DOHH2 (cell line): ENCODE results near the gene SLC50A1.

Experiments
- H3F3A ChIP-seq: fragments of 200-600 bp; sonication (generic), shearing (Covaris generic); 2 replicates; pipeline ENCODE4 v1.6.0; 2016; ENCODE audit warnings: antibody characterized with exemption, mild to moderate bottlenecking; ENCODE audit not compliant: control insufficient read depth, insufficient read depth
- H3K27ac ChIP-seq: fragments of 200-600 bp; sonication (generic); 2 replicates; pipeline ENCODE4 v1.5.1; 2014; ENCODE audit warnings: low read depth, mild to moderate bottlenecking, low read length, moderate library complexity
- H3K27me3 ChIP-seq: fragments of 200-600 bp; sonication (generic); 2 replicates; pipeline ENCODE4 v1.6.1; 2014; ENCODE audit warnings: mild to moderate bottlenecking, low read length, mixed read lengths; ENCODE audit not compliant: control insufficient read depth
- H3K36me3 ChIP-seq: fragments of 200-600 bp; sonication (generic); 2 replicates; pipeline ENCODE4 v1.6.1; 2014; ENCODE audit warnings: mild to moderate bottlenecking, low read length, moderate library complexity, mixed read lengths; ENCODE audit not compliant: control insufficient read depth
- H3K4me1 ChIP-seq: fragments of 200-600 bp; sonication (generic); 2 replicates; pipeline ENCODE4 v1.6.1; 2014; ENCODE audit warnings: mild to moderate bottlenecking, low read length, mixed read lengths; ENCODE audit not compliant: control insufficient read depth
- H3K4me2 ChIP-seq: fragments of 200-600 bp; sonication (generic); 2 replicates; pipeline ENCODE4 v1.6.0; 2014; ENCODE audit warnings: mild to moderate bottlenecking, low read length, moderate library complexity
- H3K4me3 ChIP-seq: fragments of 200-600 bp; sonication (generic); 2 replicates; pipeline ENCODE4 v1.5.1; 2014; ENCODE audit warnings: mild to moderate bottlenecking, low read length, mixed read lengths
- H3K79me2 ChIP-seq: fragments of 200-600 bp; sonication (generic); 2 replicates; pipeline ENCODE4 v1.6.1; 2014; ENCODE audit warnings: mild to moderate bottlenecking, low read length, mixed read lengths; ENCODE audit not compliant: control insufficient read depth
- H3K9me2 ChIP-seq: fragments of 200-600 bp; sonication (generic); replicated peaks from 2 replicates; pipeline ENCODE4 v1.6.1; 2014; ENCODE audit warnings: mild to moderate bottlenecking, low read length, mixed read lengths; ENCODE audit not compliant: control insufficient read depth
- H3K9me3 ChIP-seq: fragments of 200-600 bp; sonication (generic); 2 replicates; pipeline ENCODE4 v1.6.1; 2014; ENCODE audit warnings: antibody characterized with exemption, low read length, mixed read lengths; ENCODE audit not compliant: control insufficient read depth, insufficient read depth
- H4K20me1 ChIP-seq: fragments of 200-600 bp; sonication (generic); 2 replicates; pipeline ENCODE4 v1.6.0; 2014; ENCODE audit warnings: low read depth, mild to moderate bottlenecking, antibody characterized with exemption, low read length, moderate library complexity; ENCODE audit not compliant: control insufficient read depth, insufficient read depth
- EZH2phosphoT487 ChIP-seq: fragments of 200-600 bp; sonication (generic); IDR thresholded peaks from 2 replicates; pipeline ENCODE4 v1.6.1; 2017; ENCODE audit warnings: borderline replicate concordance, mild to moderate bottlenecking, antibody characterized with exemption, low read length, moderate library complexity, mixed read lengths
- TF ChIP-seq, protein P1 (sequence below): fragments of 200-600 bp; sonication (generic); IDR thresholded peaks from one replicate; pipeline ENCODE4 v1.5.1; 2014; ENCODE audit warnings: antibody characterized with exemption, mild to moderate bottlenecking, low read depth, low read length; ENCODE audit not compliant: poor library complexity, severe bottlenecking

SLC50A1 gene

DNA sequence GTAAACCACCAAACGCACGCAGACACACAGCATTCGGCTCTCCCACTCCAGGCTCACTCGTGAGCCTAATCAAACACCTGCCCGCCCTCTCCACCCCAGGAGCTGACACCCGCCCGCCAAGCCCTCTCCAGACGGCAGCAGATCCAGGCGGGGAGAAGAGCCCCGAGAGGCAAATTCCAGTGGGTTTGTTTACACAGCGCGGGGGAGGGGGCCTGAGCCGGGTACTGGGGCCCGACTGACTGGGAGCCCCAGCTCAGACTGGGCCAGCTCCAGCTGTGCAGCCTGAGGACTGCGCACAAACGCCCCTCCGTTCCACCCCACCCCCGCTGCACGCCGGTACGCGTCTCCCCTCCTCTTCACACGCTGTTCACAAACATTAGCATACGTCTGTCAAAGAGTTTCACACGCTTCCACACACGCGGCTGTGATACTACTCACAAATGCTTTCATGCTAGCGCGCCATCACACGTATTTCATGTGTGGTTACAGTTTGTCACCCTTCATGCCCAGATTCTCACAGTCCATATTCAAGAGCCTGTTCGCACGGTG is 9.0 kb upstream of the SLC50A1 start:
- Histone ChIP-seq H3K36me3 (no peaks in the 10 kb centered on the region), H3K27me3 (peaks cover 65% of the 10 kb centered on the region), H3K79me2 (no peaks in the 10 kb centered on the region), H3K9me2 (no peaks in the 10 kb centered on the region), H3K9me3 (no peaks in the 10 kb centered on the region), H4K20me1 (no peaks in the 10 kb centered on the region), H3K27ac (no peak overlapping the region), H3K4me2 (peak overlapping the region; percentile 84), H3K4me1 (peaks cover 25% of the 10 kb centered on the region), H3F3A (no peaks in the 10 kb centered on the region), H3K4me3 (peak overlapping the region; percentile 57)
- no peak for TF ChIP-seq EZH2phosphoT487
- TF ChIP-seq, protein P1, sequence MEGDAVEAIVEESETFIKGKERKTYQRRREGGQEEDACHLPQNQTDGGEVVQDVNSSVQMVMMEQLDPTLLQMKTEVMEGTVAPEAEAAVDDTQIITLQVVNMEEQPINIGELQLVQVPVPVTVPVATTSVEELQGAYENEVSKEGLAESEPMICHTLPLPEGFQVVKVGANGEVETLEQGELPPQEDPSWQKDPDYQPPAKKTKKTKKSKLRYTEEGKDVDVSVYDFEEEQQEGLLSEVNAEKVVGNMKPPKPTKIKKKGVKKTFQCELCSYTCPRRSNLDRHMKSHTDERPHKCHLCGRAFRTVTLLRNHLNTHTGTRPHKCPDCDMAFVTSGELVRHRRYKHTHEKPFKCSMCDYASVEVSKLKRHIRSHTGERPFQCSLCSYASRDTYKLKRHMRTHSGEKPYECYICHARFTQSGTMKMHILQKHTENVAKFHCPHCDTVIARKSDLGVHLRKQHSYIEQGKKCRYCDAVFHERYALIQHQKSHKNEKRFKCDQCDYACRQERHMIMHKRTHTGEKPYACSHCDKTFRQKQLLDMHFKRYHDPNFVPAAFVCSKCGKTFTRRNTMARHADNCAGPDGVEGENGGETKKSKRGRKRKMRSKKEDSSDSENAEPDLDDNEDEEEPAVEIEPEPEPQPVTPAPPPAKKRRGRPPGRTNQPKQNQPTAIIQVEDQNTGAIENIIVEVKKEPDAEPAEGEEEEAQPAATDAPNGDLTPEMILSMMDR, result peak; percentile 18

DNA sequence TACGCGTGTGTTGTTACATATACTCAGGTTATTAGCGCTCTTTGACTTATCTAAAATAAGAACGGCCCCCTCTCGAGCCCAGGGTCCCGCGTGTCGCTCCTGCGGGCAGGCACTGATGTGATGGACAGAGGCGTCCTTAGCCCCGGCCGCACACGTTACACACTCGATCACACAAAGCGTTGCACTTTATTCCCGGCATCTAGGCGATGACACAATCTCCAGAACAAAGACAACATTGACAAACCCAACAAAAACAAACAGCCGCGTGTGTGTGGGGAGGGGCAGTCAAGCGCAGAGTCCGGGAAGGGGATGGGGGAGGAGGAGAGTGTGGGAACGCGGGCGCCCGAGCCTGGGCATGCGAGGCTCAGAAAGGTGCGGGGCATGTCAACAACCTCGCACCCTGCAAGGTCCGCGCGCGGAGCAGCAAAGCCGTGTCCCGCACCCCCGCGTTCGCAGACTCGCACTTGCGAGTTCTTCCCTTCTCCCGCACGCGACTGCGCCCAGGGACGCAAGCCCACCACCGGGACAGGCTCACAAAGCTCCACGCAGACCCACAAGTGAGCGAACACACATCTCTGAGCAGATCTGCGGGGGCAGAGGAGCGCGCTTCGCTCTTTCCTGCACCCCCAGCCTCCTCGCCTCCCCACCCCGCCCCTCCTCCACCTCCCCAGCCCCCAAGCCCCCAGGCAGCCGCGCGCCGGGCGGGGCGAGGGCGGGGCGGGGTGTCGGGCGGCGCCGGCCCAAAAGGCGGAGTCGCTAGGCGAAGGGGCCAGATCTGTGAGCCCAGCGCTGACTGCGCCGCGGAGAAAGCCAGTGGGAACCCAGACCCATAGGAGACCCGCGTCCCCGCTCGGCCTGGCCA is 8.3 kb upstream of the SLC50A1 start, which contains the start of gene EFNA1:
TSS of gene EFNA1 (plus strand) at position 772 of the 862 bp plus-strand sequence. CDS start 102 bp downstream, outside the sequence.
- Histone ChIP-seq H3K36me3 (no peaks in the 10 kb centered on the region), H3K9me2 (no peaks in the 10 kb centered on the region), H3K4me1 (peaks cover 25% of the 10 kb centered on the region), H3K9me3 (no peaks in the 10 kb centered on the region), H3K27me3 (peaks cover 64% of the 10 kb centered on the region), H3K4me2 (peak within 1 kb of the TSS; percentile 84), H3F3A (no peaks in the 10 kb centered on the region), H4K20me1 (no peaks in the 10 kb centered on the region), H3K27ac (no peak within 1 kb of the TSS), H3K4me3 (peak within 1 kb of the TSS; percentile 57), H3K79me2 (no peaks in the 10 kb centered on the region)
- TF ChIP-seq, protein P1, result peak; percentile 1
- 0 out of 2 replicates have a peak, but pooled peaks have one; percentile 87 for TF ChIP-seq EZH2phosphoT487

DNA sequence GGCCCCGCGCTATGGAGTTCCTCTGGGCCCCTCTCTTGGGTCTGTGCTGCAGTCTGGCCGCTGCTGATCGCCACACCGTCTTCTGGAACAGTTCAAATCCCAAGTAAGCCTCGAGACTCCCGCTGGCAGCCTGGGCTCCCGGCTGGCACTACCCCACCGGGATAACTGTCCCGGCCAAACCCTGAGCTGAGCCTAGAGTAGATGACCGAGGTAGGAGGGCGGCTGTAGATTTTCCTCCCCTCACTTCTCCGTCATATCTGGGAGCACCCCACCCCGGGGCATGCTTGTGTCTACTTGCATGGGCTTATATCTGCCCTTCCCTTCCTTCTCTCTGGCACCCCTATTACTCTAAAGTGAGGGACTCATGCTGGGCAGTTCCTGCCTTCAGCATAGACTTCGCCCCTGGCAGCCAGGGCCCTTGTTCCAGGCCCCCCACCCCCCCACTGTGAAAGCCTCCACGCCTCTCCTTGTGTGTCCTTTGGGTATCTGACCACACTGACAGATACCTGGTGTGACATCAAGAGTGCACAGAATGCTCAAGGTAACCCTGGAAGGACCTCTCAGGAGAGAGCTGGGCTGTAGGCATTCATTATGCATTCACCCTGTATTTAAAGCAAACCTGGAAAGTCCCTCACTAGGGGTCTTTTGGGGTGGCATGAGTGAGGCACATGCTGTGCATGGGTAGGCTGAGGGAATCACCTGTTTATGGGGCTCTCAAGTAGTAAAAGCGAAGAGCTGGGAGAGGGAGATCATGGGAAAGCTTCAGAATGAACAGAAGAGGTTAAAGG is 7.5 kb upstream of the SLC50A1 start:
- Histone ChIP-seq H3K27me3 (peaks cover 61% of the 10 kb centered on the region), H3K4me1 (peaks cover 25% of the 10 kb centered on the region), H3K4me3 (peak overlapping the region; percentile 57)

More for the DNA sequence above, 7.5 kb upstream of the SLC50A1 start:
- Histone ChIP-seq H3K4me2 (peak overlapping the region; percentile 84), H3K9me2 (no peaks in the 10 kb centered on the region), H3K9me3 (no peaks in the 10 kb centered on the region), H3K27ac (no peak overlapping the region), H3K36me3 (no peaks in the 10 kb centered on the region), H4K20me1 (no peaks in the 10 kb centered on the region), H3F3A (no peaks in the 10 kb centered on the region), H3K79me2 (no peaks in the 10 kb centered on the region)
- TF ChIP-seq EZH2phosphoT487, result peak; percentile 87; the same call in 1 of the 2 replicates
- TF ChIP-seq, protein P1, result no peak
